Embryonic facial prominence (tissue), 1 donor: ENCODE data around the gene XKR7.
"Not testable (repeated sequence)": the region's sequence is repeated elsewhere in the genome, so short reads cannot be mapped to it uniquely, and the experiment has no call there.

Experiments used
- DNase-seq: peaks from one replicate; pipeline ENCODE4 v3.0.0-alpha.2; 2016; ENCODE audit errors: extremely low spot score

The XKR7 gene

DNA sequence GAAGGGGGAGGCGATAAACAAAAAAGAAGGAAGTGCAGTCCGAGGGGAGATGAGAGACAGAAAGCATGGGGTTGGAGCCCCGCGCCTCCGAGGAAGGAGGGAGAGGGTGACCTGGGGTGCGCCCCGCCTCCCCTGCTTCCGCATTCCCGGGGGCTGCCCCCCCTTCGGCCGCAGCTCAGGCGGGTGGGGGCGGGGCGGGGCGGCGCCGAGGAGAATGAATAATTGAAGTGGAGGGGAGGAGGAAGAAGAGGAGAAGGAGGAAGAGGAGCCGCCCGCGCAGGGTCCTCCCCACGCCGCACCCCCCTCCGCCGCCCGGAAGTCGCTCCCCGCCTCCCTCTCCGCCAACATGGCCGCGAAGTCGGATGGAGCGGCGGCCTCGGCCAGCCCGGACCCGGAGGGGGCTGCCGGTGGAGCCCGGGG lies at the start of gene XKR7:
Gene XKR7, plus strand, starts transcription at position 322 of the 420 bp plus-strand sequence. Its CDS starts 25 bp downstream, at position 347.
- DNase-seq: no peak

GRCh38 chr20:31918466-31919105 lies 49.4 kb upstream of the XKR7 start:
- DNase-seq: no peak

DNA sequence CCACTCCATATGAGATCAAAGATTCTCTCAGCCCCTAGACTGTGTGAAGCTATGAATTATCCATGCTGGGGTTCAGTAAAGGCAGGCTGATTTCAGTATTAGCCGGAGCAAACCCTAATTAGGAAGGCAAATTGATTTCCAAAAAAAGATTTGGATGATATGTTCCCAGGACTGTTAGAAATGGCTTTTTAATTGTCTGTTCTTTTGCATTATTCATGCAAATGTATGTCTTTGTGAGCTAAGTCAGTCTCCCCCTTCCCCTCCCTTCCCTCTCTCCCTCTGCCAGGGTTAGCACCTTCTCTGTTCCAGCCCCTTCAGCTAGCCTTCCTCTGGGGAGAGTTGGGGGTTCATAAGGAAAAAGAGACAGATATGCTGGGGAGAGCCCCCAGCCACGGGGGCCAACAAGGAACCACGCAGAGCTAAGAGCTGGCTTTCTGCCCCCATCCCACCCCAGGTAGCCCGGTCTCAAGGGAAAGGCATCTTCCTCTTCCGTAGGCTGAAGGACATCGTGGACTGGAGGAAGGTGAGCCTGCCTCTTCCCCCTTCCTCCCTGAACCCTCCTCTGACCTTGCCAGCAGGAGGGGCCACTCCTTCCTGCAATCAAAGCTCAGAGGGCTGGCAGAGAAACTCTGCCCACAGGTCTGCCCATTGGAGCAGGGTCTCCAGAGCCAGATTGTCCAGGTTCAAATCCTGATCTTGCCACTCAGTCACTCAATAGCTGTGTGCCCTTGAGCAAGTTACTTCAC lies 48.4 kb upstream of the XKR7 start:
- DNase-seq: no peak

GRCh38 chr20:31920275-31920855 lies 47.6 kb upstream of the XKR7 start:
- DNase-seq: no peak

- DNase-seq: not testable (repeated sequence)
These were observed 46.5 kb upstream of the XKR7 start for GRCh38 chr20:31921480-31921879.

DNA sequence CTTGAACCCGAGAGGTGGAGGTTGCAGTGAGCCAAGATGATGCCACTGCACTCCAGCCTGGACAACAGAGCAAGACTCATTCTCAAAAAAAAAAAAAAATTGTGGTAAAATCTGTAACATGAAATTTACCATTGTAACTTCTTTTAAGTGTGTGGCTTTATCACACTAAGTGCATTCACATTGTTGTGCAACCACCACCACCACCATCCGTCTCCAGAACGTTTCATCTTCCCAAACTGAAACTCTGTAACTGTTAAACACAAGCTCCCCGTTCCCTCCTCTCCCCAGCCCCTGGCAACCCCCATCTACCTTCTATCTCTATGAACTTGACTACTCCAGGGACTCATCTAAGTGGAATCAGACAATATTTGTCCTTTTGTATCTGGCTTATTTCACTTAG lies 45.8 kb upstream of the XKR7 start:
- no peak for DNase-seq

DNA sequence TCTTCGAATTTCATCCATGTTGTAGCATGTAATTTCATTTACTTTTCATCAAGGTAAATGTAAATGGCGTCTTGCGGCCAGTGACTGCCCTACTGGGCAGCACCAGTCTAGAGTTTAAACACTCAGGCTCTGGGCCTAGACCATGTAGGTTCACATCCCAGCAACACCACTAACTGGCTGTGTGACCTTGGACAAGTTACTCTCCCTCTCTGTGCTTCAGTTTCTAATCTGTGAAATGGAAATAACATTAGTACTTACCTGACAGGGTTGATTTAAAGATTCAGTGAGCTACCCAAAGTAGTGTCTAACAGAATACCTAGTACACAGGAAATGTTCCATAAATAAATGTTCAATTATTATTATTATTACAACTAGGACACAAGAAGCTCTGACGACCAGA lies 45.4 kb upstream of the XKR7 start:
- no peak for DNase-seq

GRCh38 chr20:31923388-31924331 lies 44.3 kb upstream of the XKR7 start:
- DNase-seq: no peak

GRCh38 chr20:31924561-31924960 lies 43.4 kb upstream of the XKR7 start:
- DNase-seq: no peak

- DNase-seq: no peak
These were observed 42.3 kb upstream of the XKR7 start for GRCh38 chr20:31925631-31926030.

DNA sequence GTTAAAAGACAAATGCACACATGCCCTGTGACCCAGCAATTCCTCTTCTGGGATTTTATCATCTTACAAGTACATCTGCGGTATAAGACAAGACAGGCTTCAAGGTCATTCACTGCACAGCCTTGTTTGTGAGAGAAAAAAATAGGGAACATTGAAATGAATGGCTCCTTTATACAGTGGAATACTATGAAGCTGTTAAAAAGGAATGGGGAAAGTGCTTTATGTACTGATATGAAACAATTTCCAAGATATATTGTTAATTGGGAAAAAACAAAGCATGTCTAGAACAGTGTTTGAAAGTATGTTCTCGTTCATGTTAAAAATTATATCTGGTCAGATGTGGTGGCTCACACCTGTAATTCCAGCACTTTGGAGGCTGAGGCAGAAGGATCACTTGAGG lies 41.5 kb upstream of the XKR7 start:
- DNase-seq: no peak

DNA sequence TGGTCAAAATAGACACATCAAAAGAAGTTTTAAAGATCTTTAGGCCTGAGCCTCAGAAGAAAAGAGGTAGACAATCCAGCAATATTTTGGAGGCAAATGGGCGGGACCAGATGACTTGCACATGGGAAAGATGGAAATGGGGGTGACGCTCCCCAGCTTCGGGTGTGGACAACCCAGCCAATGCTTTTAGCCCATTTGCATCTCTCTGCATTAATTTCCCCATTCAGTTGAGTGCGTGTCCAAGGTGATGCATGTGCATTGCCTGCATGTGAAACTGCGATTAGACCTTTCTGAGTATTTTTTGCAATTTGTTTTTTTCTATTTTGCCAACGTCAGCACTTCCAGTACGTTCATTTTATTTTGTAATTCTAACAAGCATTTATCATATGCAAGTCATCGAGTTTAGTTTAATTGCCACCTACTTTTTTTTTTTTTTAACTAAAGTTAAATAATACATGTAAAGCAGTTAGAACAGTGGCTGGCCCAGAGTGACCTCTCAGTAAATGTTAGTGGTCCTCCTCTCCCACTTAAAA lies 40.3 kb upstream of the XKR7 start:
- no peak for DNase-seq

DNA sequence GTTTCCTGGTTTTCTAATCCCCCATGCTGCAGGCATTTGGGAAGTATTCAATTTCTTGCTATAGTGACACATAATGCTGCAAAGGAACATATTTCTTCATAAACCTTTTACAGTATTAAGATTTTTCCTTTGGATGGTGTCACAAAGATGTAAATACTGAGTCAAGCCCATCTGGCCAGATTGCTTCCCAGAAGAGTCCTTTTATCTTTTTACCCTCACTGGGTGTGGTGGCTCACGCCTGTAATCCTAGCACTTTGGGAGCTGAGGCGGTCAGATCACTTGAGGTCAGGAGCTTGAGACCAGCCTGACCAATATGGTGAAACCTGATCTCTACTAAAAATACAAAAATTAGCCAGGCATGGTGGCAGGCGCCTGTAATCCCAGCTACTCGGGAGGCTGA lies 38.3 kb upstream of the XKR7 start:
- not testable (repeated sequence) for DNase-seq

- no peak for DNase-seq
These were observed 37.2 kb upstream of the XKR7 start for GRCh38 chr20:31930779-31931178.

DNA sequence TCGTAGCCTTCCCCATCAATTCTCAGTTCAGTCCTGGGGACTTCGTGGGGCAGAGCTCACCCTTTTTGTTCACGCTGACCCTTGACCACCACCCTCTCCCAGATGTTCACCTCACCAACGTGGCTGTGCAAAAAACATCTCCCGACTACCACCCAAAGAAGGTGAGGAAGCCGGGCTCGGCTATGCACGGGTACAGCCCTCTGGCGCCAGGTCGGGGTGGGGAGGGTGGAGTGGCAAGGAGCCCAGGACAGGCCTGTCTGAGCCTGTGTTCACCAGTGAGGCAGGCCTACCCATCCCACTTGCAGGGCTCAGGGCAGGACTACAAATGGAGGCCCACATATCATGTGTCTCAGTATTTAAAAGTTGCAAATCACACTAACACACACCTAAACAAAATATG lies 34.3 kb upstream of the XKR7 start:
- no peak for DNase-seq

GRCh38 chr20:31934491-31934890 lies 33.5 kb upstream of the XKR7 start:
- DNase-seq: no peak

DNA sequence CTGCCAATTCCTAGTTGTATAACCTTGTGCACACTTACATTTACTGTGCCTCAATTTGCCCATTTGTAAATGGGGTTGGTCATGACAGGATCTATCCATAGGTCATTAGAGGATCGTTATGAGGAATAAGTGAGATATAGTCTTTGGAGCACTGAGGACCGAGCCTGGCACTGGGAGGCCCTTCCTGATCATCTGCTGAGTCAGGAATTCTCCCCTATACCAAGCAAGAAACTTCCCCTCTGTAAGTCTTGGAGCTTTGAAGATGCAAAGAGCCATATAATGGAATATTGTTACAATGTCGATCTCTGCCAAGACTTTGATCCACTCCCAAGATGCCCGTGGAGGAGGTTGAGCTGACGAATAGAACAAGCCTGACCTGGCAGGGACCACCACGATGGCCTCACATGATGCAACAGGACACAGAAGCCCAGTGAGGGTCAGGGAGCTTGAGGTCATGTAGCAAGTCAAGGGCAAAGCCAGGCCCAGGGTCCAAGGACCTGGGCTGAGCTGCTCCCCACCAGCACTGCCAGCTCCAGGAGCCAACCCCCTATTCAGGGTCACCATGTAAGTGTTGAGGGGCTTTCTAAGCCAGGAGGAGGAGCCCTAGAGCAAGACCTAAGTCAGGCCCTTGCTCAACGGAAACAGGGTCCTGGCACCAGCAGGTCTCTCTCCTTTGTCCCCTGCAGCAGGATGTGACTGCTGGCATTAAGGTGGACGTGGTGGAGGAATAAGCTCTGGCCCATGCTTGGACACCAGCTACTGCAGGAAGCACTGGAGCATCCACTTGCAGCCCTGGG lies 32.8 kb upstream of the XKR7 start:
- DNase-seq: no peak

DNA sequence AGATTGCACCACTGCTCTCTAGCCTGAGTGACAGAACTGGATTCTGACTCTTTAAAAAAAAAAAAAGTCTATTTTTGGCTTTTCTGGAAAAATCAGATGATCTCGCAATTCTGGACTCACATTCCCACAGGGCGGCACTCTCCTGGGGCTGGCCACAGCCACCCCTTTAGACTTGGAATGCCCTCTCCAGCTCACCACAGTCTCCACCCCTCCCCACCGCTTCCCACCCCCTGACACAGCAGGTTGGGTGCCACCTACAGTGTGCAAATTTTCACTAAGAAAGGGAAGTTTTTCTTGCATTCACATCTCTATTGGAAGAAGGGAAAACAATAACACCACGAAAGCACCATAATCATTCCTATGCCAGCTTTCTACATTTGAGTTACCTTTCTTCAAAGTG lies 31.5 kb upstream of the XKR7 start:
- DNase-seq: no peak

- DNase-seq: no peak
These were observed 30.1 kb upstream of the XKR7 start for GRCh38 chr20:31937820-31938219.

DNA sequence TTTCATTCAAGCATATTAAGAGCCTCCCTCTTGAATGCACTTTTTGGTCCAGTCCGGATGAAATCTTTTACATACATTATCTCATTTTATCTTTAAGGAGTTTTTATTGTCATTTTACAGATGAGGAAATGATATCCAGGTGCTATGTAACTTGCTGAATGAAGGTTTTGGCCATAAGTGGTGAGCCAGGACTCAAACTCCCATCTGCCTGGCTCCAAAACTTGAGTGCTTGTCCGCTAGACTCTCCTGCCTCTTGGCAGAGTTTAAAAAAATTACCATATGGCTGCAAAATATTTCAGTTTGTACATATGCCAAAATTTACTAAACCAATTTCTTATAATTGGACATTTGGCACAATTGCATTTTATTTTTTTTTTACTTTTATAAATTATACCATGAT lies 28.3 kb upstream of the XKR7 start:
- no peak for DNase-seq

- DNase-seq: no peak
These were observed 24.9 kb upstream of the XKR7 start for GRCh38 chr20:31943052-31943471.
